OCI-LY7 (cell line): ENCODE results near the gene CFAP65.

Experiments
- EZH2phosphoT487 ChIP-seq: fragments of 200-600 bp; sonication (generic); IDR thresholded peaks from 2 replicates; pipeline ENCODE4 v1.6.1; 2018; ENCODE audit warnings: low read depth, borderline replicate concordance, mild to moderate bottlenecking, mixed run types, antibody characterized with exemption, low read length, moderate library complexity, mixed read lengths
- TF ChIP-seq, protein P1 (sequence below): fragments of 200-600 bp; sonication (generic); conservative IDR thresholded peaks from 2 replicates; pipeline ENCODE4 v1.5.1; 2014; ENCODE audit warnings: mild to moderate bottlenecking, antibody characterized with exemption, low read length, moderate library complexity, mixed read lengths

- TF ChIP-seq, protein P1, sequence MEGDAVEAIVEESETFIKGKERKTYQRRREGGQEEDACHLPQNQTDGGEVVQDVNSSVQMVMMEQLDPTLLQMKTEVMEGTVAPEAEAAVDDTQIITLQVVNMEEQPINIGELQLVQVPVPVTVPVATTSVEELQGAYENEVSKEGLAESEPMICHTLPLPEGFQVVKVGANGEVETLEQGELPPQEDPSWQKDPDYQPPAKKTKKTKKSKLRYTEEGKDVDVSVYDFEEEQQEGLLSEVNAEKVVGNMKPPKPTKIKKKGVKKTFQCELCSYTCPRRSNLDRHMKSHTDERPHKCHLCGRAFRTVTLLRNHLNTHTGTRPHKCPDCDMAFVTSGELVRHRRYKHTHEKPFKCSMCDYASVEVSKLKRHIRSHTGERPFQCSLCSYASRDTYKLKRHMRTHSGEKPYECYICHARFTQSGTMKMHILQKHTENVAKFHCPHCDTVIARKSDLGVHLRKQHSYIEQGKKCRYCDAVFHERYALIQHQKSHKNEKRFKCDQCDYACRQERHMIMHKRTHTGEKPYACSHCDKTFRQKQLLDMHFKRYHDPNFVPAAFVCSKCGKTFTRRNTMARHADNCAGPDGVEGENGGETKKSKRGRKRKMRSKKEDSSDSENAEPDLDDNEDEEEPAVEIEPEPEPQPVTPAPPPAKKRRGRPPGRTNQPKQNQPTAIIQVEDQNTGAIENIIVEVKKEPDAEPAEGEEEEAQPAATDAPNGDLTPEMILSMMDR = peak; percentile 73
- TF ChIP-seq EZH2phosphoT487 = no peak
These were observed 31.1 kb downstream of the CFAP65 start for GRCh38 chr2:219010162-219010756.
